Panc1 (cell line): Measurements from ENCODE around the gene HS6ST3. TPM values are rescaled to one million over a fixed set of nuclear protein-coding genes. Genes with fewer than 3 reads are reported as not detected.

Source experiments
- ATAC-seq: fragments of 200-7000 bp; cut with Tn5 transposase; 2 replicates; pipeline ENCODE4 v1.9.1; 2020; ENCODE audit warnings: mild to moderate bottlenecking, moderate library complexity
- BruUV-seq: library from RNA; stranded (reverse); fragments of 400-500 nt; replicated peaks from 2 replicates; lab custom pipeline; 2021; lab: Mats Ljungman, UMichigan
- CTCF ChIA-PET: fragments of 300-600 bp; sonication (Branson Sonifier 250); formaldehyde crosslinking; loops from one replicate; lab custom pipeline; 2022; ENCODE audit warnings: antibody characterized with exemption; lab: Charles Lee
- POLR2A ChIA-PET: fragments of 300-600 bp; sonication (Branson Sonifier 250); formaldehyde crosslinking; loops from one replicate; lab custom pipeline; 2022; ENCODE audit warnings: antibody characterized with exemption; lab: Charles Lee
- DNase-seq: peaks from one replicate; pipeline ENCODE4 v3.0.0-alpha.2; 2010; ENCODE audit warnings: low read depth, low spot score
- H3K27ac ChIP-seq: 2 replicates; pipeline ENCODE4 v1.5.1; 2011; ENCODE audit warnings: mild to moderate bottlenecking, low read length, inconsistent platforms
- H3K27me3 ChIP-seq: fragments of 200-500 bp; sonication (Bioruptor generic); 2 replicates; pipeline ENCODE4 v1.6.0; 2014; ENCODE audit warnings: low read length, inconsistent platforms; ENCODE audit not compliant: control insufficient read depth, insufficient read depth
- H3K36me3 ChIP-seq: fragments of 200-500 bp; sonication (Bioruptor generic); 2 replicates; pipeline ENCODE4 v1.5.1; 2014; ENCODE audit warnings: inconsistent platforms, mild to moderate bottlenecking, low read length, moderate library complexity; ENCODE audit not compliant: control insufficient read depth, insufficient read depth
- H3K4me1 ChIP-seq: 2 replicates; pipeline ENCODE4 v1.5.1; 2011; ENCODE audit warnings: inconsistent platforms, mild to moderate bottlenecking, low read length, moderate library complexity; ENCODE audit not compliant: control insufficient read depth, insufficient read depth
- H3K4me3 ChIP-seq, 2 experiments: 2 replicates each; pipeline ENCODE4 v1.5.1; 2011 to 2012; ENCODE audit warnings: low read depth in 2 of 2, low read length in 2 of 2, mild to moderate bottlenecking in 2 of 2, inconsistent platforms in 1 of 2, moderate library complexity in 1 of 2
- H3K9me3 ChIP-seq: fragments of 200-500 bp; sonication (Bioruptor generic); 2 replicates; pipeline ENCODE4 v1.5.1; 2014; ENCODE audit warnings: low read depth, mild to moderate bottlenecking, inconsistent platforms, low read length, moderate library complexity; ENCODE audit not compliant: control insufficient read depth, insufficient read depth
- POLR2AphosphoS5 ChIP-seq: IDR thresholded peaks from 2 replicates; pipeline ENCODE4 v1.6.1; 2012; ENCODE audit warnings: mild to moderate bottlenecking, low read depth, low read length, moderate library complexity
- SIN3A ChIP-seq: IDR thresholded peaks from 2 replicates; pipeline ENCODE4 v1.6.1; 2012; ENCODE audit warnings: low read depth, mild to moderate bottlenecking, low read length, moderate library complexity, borderline replicate concordance; ENCODE audit not compliant: insufficient read depth
- TCF7L2 ChIP-seq: IDR thresholded peaks from 2 replicates; pipeline ENCODE4 v1.6.1; 2011; ENCODE audit warnings: mild to moderate bottlenecking, low read depth, low read length, inconsistent platforms
- in situ Hi-C: cut with HindIII; loops from 2 replicates; pipeline ENCODE4 v1.10.0; 2016; ENCODE audit warnings: low sequenced_read_pairs, low pct_unique_long_range_greater_than_20kb
- intact Hi-C: fragments of 100-400 bp; cut with micrococcal nuclease; formaldehyde crosslinking; loops from one replicate; pipeline ENCODE4 v1.10.0; 2022; ENCODE audit not compliant: unreplicated experiment
- total RNA-seq: library from RNA; stranded (reverse); gene quantifications from one replicate; pipeline ENCODE4 v1.2.1, GENCODE V29; 2021; ENCODE audit not compliant: unreplicated experiment
- TF ChIP-seq, protein P1 (sequence below): fragments of 450-650 bp; IDR thresholded peaks from 2 replicates; pipeline ENCODE4 v1.5.1; 2017; ENCODE audit warnings: mild to moderate bottlenecking
- TF ChIP-seq, protein P2 (sequence below), 2 experiments: IDR thresholded peaks; 2 replicates each; pipeline ENCODE4 v1.6.1; 2011 to 2012; ENCODE audit warnings: low read depth in 2 of 2, control low read depth in 1 of 2, low read length in 1 of 2, mild to moderate bottlenecking in 1 of 2, moderate library complexity in 1 of 2; ENCODE audit not compliant: insufficient read depth in 1 of 2

Gene HS6ST3
- total RNA-seq, 1 experiment from 2014 or later, result 0.13 TPM

DNA sequence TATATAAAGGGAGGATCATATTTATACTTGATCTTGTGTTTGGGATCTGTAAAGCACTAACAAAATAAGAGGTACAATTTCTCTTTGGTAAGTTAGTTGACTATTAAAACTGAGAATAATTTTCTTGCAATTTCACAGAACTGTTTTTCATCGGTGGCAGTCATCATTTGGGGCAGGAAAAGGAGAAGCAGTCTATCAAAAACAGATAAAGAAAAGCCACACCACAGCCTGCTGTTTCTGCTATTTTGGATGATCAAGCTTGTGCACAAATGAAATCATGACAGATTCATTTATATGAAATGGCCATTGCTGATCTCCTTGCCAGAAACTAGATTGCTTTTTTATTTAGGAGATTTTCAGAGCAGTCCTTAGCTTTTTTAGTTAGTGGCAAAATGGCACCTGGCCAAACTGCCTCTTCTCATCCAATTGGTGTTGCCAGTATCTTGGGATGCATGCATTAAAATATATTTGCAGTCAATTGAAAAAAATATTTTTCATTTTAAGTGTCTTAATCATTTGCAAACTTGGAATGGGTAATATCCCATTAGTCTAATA lies 326.0 kb downstream of the HS6ST3 start:
- Histone ChIP-seq H3K27me3 (no peaks in the 10 kb centered on the region), H3K4me1 (no peaks in the 10 kb centered on the region), H3K27ac (no peak overlapping the region), H3K4me3 (no peak overlapping the region), H3K9me3 (no peaks in the 10 kb centered on the region), H3K36me3 (no peaks in the 10 kb centered on the region)
- ChIA-PET POLR2A (no interaction called here), CTCF (no interaction called here)
- no TSS peak for BruUV-seq
- TF ChIP-seq, protein P1, sequence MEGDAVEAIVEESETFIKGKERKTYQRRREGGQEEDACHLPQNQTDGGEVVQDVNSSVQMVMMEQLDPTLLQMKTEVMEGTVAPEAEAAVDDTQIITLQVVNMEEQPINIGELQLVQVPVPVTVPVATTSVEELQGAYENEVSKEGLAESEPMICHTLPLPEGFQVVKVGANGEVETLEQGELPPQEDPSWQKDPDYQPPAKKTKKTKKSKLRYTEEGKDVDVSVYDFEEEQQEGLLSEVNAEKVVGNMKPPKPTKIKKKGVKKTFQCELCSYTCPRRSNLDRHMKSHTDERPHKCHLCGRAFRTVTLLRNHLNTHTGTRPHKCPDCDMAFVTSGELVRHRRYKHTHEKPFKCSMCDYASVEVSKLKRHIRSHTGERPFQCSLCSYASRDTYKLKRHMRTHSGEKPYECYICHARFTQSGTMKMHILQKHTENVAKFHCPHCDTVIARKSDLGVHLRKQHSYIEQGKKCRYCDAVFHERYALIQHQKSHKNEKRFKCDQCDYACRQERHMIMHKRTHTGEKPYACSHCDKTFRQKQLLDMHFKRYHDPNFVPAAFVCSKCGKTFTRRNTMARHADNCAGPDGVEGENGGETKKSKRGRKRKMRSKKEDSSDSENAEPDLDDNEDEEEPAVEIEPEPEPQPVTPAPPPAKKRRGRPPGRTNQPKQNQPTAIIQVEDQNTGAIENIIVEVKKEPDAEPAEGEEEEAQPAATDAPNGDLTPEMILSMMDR, result no peak
- TF ChIP-seq, protein P2, sequence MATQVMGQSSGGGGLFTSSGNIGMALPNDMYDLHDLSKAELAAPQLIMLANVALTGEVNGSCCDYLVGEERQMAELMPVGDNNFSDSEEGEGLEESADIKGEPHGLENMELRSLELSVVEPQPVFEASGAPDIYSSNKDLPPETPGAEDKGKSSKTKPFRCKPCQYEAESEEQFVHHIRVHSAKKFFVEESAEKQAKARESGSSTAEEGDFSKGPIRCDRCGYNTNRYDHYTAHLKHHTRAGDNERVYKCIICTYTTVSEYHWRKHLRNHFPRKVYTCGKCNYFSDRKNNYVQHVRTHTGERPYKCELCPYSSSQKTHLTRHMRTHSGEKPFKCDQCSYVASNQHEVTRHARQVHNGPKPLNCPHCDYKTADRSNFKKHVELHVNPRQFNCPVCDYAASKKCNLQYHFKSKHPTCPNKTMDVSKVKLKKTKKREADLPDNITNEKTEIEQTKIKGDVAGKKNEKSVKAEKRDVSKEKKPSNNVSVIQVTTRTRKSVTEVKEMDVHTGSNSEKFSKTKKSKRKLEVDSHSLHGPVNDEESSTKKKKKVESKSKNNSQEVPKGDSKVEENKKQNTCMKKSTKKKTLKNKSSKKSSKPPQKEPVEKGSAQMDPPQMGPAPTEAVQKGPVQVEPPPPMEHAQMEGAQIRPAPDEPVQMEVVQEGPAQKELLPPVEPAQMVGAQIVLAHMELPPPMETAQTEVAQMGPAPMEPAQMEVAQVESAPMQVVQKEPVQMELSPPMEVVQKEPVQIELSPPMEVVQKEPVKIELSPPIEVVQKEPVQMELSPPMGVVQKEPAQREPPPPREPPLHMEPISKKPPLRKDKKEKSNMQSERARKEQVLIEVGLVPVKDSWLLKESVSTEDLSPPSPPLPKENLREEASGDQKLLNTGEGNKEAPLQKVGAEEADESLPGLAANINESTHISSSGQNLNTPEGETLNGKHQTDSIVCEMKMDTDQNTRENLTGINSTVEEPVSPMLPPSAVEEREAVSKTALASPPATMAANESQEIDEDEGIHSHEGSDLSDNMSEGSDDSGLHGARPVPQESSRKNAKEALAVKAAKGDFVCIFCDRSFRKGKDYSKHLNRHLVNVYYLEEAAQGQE (IDR thresholded peaks at IDR 0.05; ENCODE audit: insufficient read depth in 1 of 2, low read depth in 2 of 2, low read length in 1 of 2), result no peak
- TF ChIP-seq SIN3A, result no peak
- TF ChIP-seq TCF7L2, result no peak
- no peak for TF ChIP-seq POLR2AphosphoS5
- no peak for ATAC-seq
- in situ Hi-C loops, result no loop called here
- intact Hi-C loops, result no loop called here
- DNase-seq, result no peak

DNA sequence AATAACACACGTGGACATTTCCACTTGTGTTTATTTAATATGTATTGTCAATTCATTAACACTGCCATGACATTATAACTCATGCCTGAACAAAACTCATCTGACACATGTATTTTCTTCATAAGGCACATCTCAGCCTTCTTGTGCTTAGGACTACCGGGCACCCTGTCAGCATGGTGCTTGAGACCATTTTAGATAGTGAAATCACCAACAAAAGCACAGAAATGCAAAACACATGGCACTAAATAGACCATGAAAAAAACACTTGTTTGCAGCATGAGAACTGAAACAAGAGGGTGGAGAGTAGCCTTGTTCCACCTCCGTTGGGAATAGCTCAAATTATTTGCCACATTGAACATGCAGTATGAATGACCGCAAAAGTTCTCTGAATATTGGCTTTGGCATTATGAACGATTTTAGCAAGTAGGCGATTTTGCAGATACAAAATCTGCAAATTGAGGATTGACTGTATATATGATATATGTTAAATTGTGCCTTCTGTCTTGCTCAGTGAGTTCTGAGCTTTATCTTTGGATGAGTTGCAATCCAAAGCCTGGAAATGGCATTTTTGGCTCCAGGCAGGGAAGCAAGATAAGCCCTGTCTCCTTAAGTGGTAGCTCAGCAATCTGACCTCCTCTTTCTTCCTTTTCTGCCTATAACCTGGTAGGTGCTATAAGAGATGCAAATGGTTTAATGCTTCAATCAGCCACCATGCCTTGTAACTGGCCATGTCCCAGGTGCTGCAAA lies 328.2 kb downstream of the HS6ST3 start:
- no TSS peak for BruUV-seq
- intact Hi-C loops (no loop called here), in situ Hi-C loops (no loop called here)
- ChIA-PET POLR2A (no interaction called here), CTCF (no interaction called here)
- Histone ChIP-seq H3K9me3 (no peaks in the 10 kb centered on the region), H3K27ac (no peak overlapping the region), H3K4me3 (no peak overlapping the region), H3K36me3 (no peaks in the 10 kb centered on the region), H3K27me3 (no peaks in the 10 kb centered on the region), H3K4me1 (no peaks in the 10 kb centered on the region)
- TF ChIP-seq, protein P1, result no peak
- TF ChIP-seq TCF7L2 (no peak), SIN3A (no peak), POLR2AphosphoS5 (no peak)
- TF ChIP-seq, protein P2 (IDR thresholded peaks at IDR 0.05; ENCODE audit: insufficient read depth in 1 of 2, low read depth in 2 of 2, low read length in 1 of 2), result no peak
- DNase-seq (no peak), ATAC-seq (no peak)
